ENCODE results near the gene VANGL2.

DNA sequence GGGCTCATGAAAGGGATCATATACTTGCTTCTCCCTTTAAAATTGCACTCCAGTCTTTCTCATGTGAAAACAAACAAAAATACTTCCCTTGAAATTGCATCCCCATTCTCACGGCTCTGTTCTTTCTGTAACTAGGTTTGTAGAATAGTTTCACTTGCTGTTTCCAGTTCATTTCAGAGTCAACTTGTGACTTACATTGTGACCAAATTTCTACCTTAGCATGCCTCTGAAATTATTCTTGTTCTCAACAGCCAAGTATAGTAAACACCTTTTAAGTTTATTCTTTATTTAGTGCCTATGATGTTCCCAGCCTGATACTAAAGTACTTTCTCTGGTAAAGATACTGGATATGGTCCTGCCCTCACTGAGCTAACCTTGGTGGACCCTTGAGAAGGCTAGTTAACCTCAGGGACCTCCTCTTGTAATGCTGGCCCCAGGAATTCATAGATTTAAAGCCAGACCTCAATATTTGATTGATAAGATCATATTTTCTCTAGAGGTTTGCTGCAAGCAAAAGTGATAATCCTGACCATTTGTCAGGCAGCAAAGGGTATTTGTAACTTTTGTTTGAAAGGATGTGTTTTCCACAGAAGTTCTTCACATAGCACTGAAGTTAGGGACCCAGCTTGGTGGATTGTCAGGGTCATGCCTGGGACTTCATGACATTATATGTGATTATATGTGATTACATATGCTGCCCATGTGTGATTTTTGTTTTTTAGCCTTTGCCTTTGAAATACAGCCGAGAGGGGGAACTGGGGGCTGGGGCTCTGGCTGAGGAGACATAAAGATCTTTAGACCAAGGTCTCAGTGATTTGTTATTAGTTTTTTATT is 29.6 kb downstream of the VANGL2 start:
- TF ChIP-seq ZFX (IDR thresholded peaks at IDR 0.05) = no peak
- TF ChIP-seq, protein P1, sequence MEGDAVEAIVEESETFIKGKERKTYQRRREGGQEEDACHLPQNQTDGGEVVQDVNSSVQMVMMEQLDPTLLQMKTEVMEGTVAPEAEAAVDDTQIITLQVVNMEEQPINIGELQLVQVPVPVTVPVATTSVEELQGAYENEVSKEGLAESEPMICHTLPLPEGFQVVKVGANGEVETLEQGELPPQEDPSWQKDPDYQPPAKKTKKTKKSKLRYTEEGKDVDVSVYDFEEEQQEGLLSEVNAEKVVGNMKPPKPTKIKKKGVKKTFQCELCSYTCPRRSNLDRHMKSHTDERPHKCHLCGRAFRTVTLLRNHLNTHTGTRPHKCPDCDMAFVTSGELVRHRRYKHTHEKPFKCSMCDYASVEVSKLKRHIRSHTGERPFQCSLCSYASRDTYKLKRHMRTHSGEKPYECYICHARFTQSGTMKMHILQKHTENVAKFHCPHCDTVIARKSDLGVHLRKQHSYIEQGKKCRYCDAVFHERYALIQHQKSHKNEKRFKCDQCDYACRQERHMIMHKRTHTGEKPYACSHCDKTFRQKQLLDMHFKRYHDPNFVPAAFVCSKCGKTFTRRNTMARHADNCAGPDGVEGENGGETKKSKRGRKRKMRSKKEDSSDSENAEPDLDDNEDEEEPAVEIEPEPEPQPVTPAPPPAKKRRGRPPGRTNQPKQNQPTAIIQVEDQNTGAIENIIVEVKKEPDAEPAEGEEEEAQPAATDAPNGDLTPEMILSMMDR (conservative IDR thresholded peaks at IDR 0.05) = no peak

All from C4-2B (cell line).